IgD-negative memory B cell (primary cell): ENCODE results near the gene RRAGD. TPM values are rescaled to one million over a fixed set of nuclear protein-coding genes. Genes with fewer than 3 reads are reported as not detected.

ENCODE experiments used
- H3K27ac Mint-ChIP-seq, 3 donors: one replicate each; pipeline ENCODE4 v1.8.0; 2020 to 2022; ENCODE audit warnings: mild to moderate bottlenecking in 3 of 3, mixed read lengths in 3 of 3, moderate library complexity in 1 of 3
- H3K27me3 Mint-ChIP-seq: one replicate; pipeline ENCODE4 v1.8.0; 2021; ENCODE audit warnings: mixed read lengths
- H3K36me3 Mint-ChIP-seq: one replicate; pipeline ENCODE4 v1.8.0; 2020; ENCODE audit warnings: mild to moderate bottlenecking, mixed read lengths
- H3K4me1 Mint-ChIP-seq, 3 donors: one replicate each; pipeline ENCODE4 v1.8.0; 2020 to 2022; ENCODE audit warnings: mixed read lengths in 3 of 3, mild to moderate bottlenecking in 1 of 3
- H3K4me3 Mint-ChIP-seq, 4 donors: one replicate each; pipeline ENCODE4 v1.8.0; 2020 to 2022; ENCODE audit warnings: mild to moderate bottlenecking in 4 of 4, mixed read lengths in 4 of 4, moderate library complexity in 3 of 4
- H3K9me3 Mint-ChIP-seq, 3 donors: one replicate each; pipeline ENCODE4 v1.8.0; 2020 to 2021; ENCODE audit warnings: mixed read lengths in 3 of 3, mild to moderate bottlenecking in 1 of 3
- polyA plus RNA-seq: library from polyadenylated mRNA; unstranded; fragments of 300-500 nt; fragmentation: Illumina TruSeq; gene quantifications from one replicate; pipeline ENCODE4 v1.2.3, GENCODE V29; 2021

The RRAGD gene
- 1.0 TPM for polyA plus RNA-seq

GRCh38 chr6:89412071-89413005 lies at the start of gene RRAGD:
RRAGD (minus strand) TSS chr6:89412273; CDS start chr6:89411993, 280 bp downstream.
- no peaks in the 10 kb centered on the region for H3K9me3 Mint-ChIP-seq
- H3K27me3 Mint-ChIP-seq, result peaks cover 20% of the 10 kb centered on the region

GRCh38 chr6:89460713-89461112 lies 48.6 kb upstream of the RRAGD start:
- Mint-ChIP-seq H3K4me3 (no peak overlapping the region), H3K4me1 (peaks cover 0 to 3% (median 0%) of the 10 kb centered on the region in 3 donors)

More at GRCh38 chr6:89412071-89413005, at the start of gene RRAGD:
- Mint-ChIP-seq H3K4me1 (peaks cover 13% of the 10 kb centered on the region in 3 donors), H3K4me3 (peak within 1 kb of the TSS; percentile 91 to 99 (median 96)), H3K27ac (peak within 1 kb of the TSS; percentile 1 to 78 (median 51)), H3K36me3 (no peaks in the 10 kb centered on the region)

GRCh38 chr6:89459501-89459900 lies 47.4 kb upstream of the RRAGD start:
- H3K27ac Mint-ChIP-seq, result no peak overlapping the region
- peaks cover 0 to 2% (median 0%) of the 10 kb centered on the region in 3 donors for H3K9me3 Mint-ChIP-seq
- H3K4me3 Mint-ChIP-seq, result no peak overlapping the region
- H3K4me1 Mint-ChIP-seq, result no peaks in the 10 kb centered on the region
- H3K36me3 Mint-ChIP-seq, result peaks cover 1% of the 10 kb centered on the region
- no peaks in the 10 kb centered on the region for H3K27me3 Mint-ChIP-seq

More at GRCh38 chr6:89460713-89461112, 48.6 kb upstream of the RRAGD start:
- no peaks in the 10 kb centered on the region for H3K36me3 Mint-ChIP-seq
- no peaks in the 10 kb centered on the region for H3K27me3 Mint-ChIP-seq
- H3K27ac Mint-ChIP-seq, result no peak overlapping the region
- peaks cover 0 to 2% (median 0%) of the 10 kb centered on the region in 3 donors for H3K9me3 Mint-ChIP-seq

- H3K27me3 Mint-ChIP-seq, result no peaks in the 10 kb centered on the region
- H3K4me3 Mint-ChIP-seq, result no peak overlapping the region
- no peak overlapping the region for H3K27ac Mint-ChIP-seq
- H3K36me3 Mint-ChIP-seq, result peaks cover 1% of the 10 kb centered on the region
- peaks cover 0 to 2% (median 0%) of the 10 kb centered on the region in 3 donors for H3K9me3 Mint-ChIP-seq
- H3K4me1 Mint-ChIP-seq, result peaks cover 0 to 4% (median 0%) of the 10 kb centered on the region in 3 donors
Measured at GRCh38 chr6:89458704-89459103, 46.6 kb upstream of the RRAGD start.

- Mint-ChIP-seq H3K4me3 (no peak overlapping the region), H3K27ac (no peak overlapping the region), H3K36me3 (peaks cover 1% of the 10 kb centered on the region), H3K9me3 (peaks cover 0 to 2% (median 0%) of the 10 kb centered on the region in 3 donors), H3K4me1 (peaks cover 0 to 4% (median 0%) of the 10 kb centered on the region in 3 donors), H3K27me3 (no peaks in the 10 kb centered on the region)
Measured at GRCh38 chr6:89454300-89454699, 42.2 kb upstream of the RRAGD start.

GRCh38 chr6:89452281-89452680 lies 40.2 kb upstream of the RRAGD start:
- Mint-ChIP-seq H3K4me1 (peaks cover 0 to 4% (median 2%) of the 10 kb centered on the region in 3 donors), H3K27me3 (no peaks in the 10 kb centered on the region), H3K27ac (no peak overlapping the region), H3K9me3 (peaks cover 0 to 2% (median 0%) of the 10 kb centered on the region in 3 donors), H3K4me3 (no peak overlapping the region), H3K36me3 (peaks cover 1% of the 10 kb centered on the region)

GRCh38 chr6:89449193-89449592 lies 37.1 kb upstream of the RRAGD start:
- Mint-ChIP-seq H3K27ac (peak overlapping the region in 1 of 3 donors; percentile 9), H3K4me1 (peaks cover 0 to 2% (median 2%) of the 10 kb centered on the region in 3 donors), H3K9me3 (no peaks in the 10 kb centered on the region)

GRCh38 chr6:89443658-89444057 lies 31.6 kb upstream of the RRAGD start:
- H3K4me3 Mint-ChIP-seq, result no peak overlapping the region
- H3K4me1 Mint-ChIP-seq, result no peaks in the 10 kb centered on the region
- H3K36me3 Mint-ChIP-seq, result peaks cover 1% of the 10 kb centered on the region
- no peaks in the 10 kb centered on the region for H3K9me3 Mint-ChIP-seq
- no peak overlapping the region for H3K27ac Mint-ChIP-seq
- no peaks in the 10 kb centered on the region for H3K27me3 Mint-ChIP-seq

More at GRCh38 chr6:89449193-89449592, 37.1 kb upstream of the RRAGD start:
- Mint-ChIP-seq H3K4me3 (no peak overlapping the region), H3K36me3 (peaks cover 1% of the 10 kb centered on the region), H3K27me3 (no peaks in the 10 kb centered on the region)

GRCh38 chr6:89440200-89440599 lies 28.1 kb upstream of the RRAGD start:
- H3K36me3 Mint-ChIP-seq, result no peaks in the 10 kb centered on the region
- H3K27ac Mint-ChIP-seq, result no peak overlapping the region
- H3K9me3 Mint-ChIP-seq, result no peaks in the 10 kb centered on the region
- H3K4me3 Mint-ChIP-seq, result no peak overlapping the region
- peaks cover under 1 to 11% (median 3%) of the 10 kb centered on the region in 3 donors for H3K4me1 Mint-ChIP-seq
- H3K27me3 Mint-ChIP-seq, result no peaks in the 10 kb centered on the region

- Mint-ChIP-seq H3K9me3 (no peaks in the 10 kb centered on the region), H3K27me3 (no peaks in the 10 kb centered on the region), H3K4me1 (peaks cover 4 to 15% (median 5%) of the 10 kb centered on the region in 3 donors), H3K27ac (no peak overlapping the region), H3K4me3 (no peak overlapping the region), H3K36me3 (no peaks in the 10 kb centered on the region)
Measured at GRCh38 chr6:89439014-89439413, 26.9 kb upstream of the RRAGD start.

- H3K36me3 Mint-ChIP-seq, result no peaks in the 10 kb centered on the region
- no peaks in the 10 kb centered on the region for H3K9me3 Mint-ChIP-seq
- H3K4me1 Mint-ChIP-seq, result peaks cover 7 to 15% (median 9%) of the 10 kb centered on the region in 3 donors
- peak overlapping the region in 1 of 4 donors; percentile 29 for H3K4me3 Mint-ChIP-seq
- H3K27me3 Mint-ChIP-seq, result no peaks in the 10 kb centered on the region
- H3K27ac Mint-ChIP-seq, result peak overlapping the region in 1 of 3 donors; percentile 84
Measured at GRCh38 chr6:89438248-89438647, 26.2 kb upstream of the RRAGD start.

- H3K36me3 Mint-ChIP-seq, result no peaks in the 10 kb centered on the region
- no peak overlapping the region for H3K27ac Mint-ChIP-seq
- H3K4me3 Mint-ChIP-seq, result peak overlapping the region in 1 of 4 donors; percentile 94
- H3K27me3 Mint-ChIP-seq, result no peaks in the 10 kb centered on the region
- H3K4me1 Mint-ChIP-seq, result peaks cover 9 to 18% (median 10%) of the 10 kb centered on the region in 3 donors
- no peaks in the 10 kb centered on the region for H3K9me3 Mint-ChIP-seq
Measured at GRCh38 chr6:89436226-89436625, 24.2 kb upstream of the RRAGD start.

- Mint-ChIP-seq H3K27ac (peak overlapping the region in 1 of 3 donors; percentile 27), H3K4me1 (peaks cover 9 to 18% (median 10%) of the 10 kb centered on the region in 3 donors), H3K9me3 (no peaks in the 10 kb centered on the region), H3K4me3 (peak overlapping the region; percentile 51 to 94 (median 65)), H3K27me3 (no peaks in the 10 kb centered on the region), H3K36me3 (no peaks in the 10 kb centered on the region)
Measured at GRCh38 chr6:89434954-89435353, 22.9 kb upstream of the RRAGD start.

- Mint-ChIP-seq H3K27me3 (no peaks in the 10 kb centered on the region), H3K36me3 (no peaks in the 10 kb centered on the region), H3K4me3 (peak overlapping the region; percentile 85 to 96 (median 94)), H3K27ac (peak overlapping the region in 2 of 3 donors; percentile 51 to 81), H3K9me3 (no peaks in the 10 kb centered on the region), H3K4me1 (peaks cover 9 to 18% (median 10%) of the 10 kb centered on the region in 3 donors)
Measured at GRCh38 chr6:89434150-89434499, 22.1 kb upstream of the RRAGD start.
